MM.1S (cell line): ENCODE results near the gene TAF5.
A peak's percentile ranks its signal among the peaks of the same experiment; 100 is the strongest.

Source experiments
- DNase-seq: peaks from one replicate; pipeline ENCODE4 v3.0.0-alpha.2; 2015
- H2AFZ ChIP-seq: fragments of 300-600 bp; sonication (generic); 2 replicates; pipeline ENCODE4 v1.6.0; 2016; ENCODE audit warnings: antibody characterized with exemption, low read length
- H3F3A ChIP-seq: fragments of 300-600 bp; sonication (generic); 2 replicates; pipeline ENCODE4 v1.6.1; 2016; ENCODE audit warnings: mild to moderate bottlenecking, antibody characterized with exemption, low read length, moderate library complexity, mixed read lengths; ENCODE audit not compliant: insufficient read depth
- H3K27ac ChIP-seq: fragments of 300-600 bp; sonication (generic); 2 replicates; pipeline ENCODE4 v1.5.1; 2016; ENCODE audit warnings: mild to moderate bottlenecking, low read length
- H3K27me3 ChIP-seq: fragments of 300-600 bp; sonication (generic); replicated peaks from 2 replicates; pipeline ENCODE4 v1.6.0; 2016; ENCODE audit warnings: low read length; ENCODE audit not compliant: insufficient read depth
- H3K36me3 ChIP-seq: fragments of 300-600 bp; sonication (generic); replicated peaks from 2 replicates; pipeline ENCODE4 v1.6.1; 2016; ENCODE audit warnings: mild to moderate bottlenecking, low read length, mixed read lengths; ENCODE audit not compliant: insufficient read depth
- H3K4me1 ChIP-seq: fragments of 300-600 bp; sonication (generic); 2 replicates; pipeline ENCODE4 v1.6.1; 2016; ENCODE audit warnings: low read length, mixed read lengths
- H3K4me2 ChIP-seq: fragments of 300-600 bp; sonication (generic); 2 replicates; pipeline ENCODE4 v1.6.0; 2016; ENCODE audit warnings: low read depth, low read length
- H3K4me3 ChIP-seq: fragments of 300-600 bp; sonication (generic); 2 replicates; pipeline ENCODE4 v1.5.1; 2016; ENCODE audit warnings: low read length, mixed read lengths
- H3K79me2 ChIP-seq: fragments of 300-600 bp; sonication (generic); 2 replicates; pipeline ENCODE4 v1.6.1; 2016; ENCODE audit warnings: mixed run types, low read length, mixed read lengths
- H3K9ac ChIP-seq: fragments of 300-600 bp; sonication (generic); 2 replicates; pipeline ENCODE4 v1.6.1; 2016; ENCODE audit warnings: low read length, mixed read lengths
- H3K9me2 ChIP-seq: fragments of 300-600 bp; sonication (generic); replicated peaks from 2 replicates; pipeline ENCODE4 v1.6.1; 2016; ENCODE audit warnings: mild to moderate bottlenecking, low read length, mixed read lengths; ENCODE audit not compliant: insufficient read depth
- H3K9me3 ChIP-seq: fragments of 300-600 bp; sonication (generic); replicated peaks from 2 replicates; pipeline ENCODE4 v1.6.1; 2016; ENCODE audit warnings: mild to moderate bottlenecking, low read length, mixed read lengths; ENCODE audit not compliant: insufficient read depth
- H4K20me1 ChIP-seq: fragments of 300-600 bp; sonication (generic); 2 replicates; pipeline ENCODE4 v1.6.1; 2016; ENCODE audit warnings: mild to moderate bottlenecking, low read length, moderate library complexity, mixed read lengths; ENCODE audit not compliant: insufficient read depth
- CTCF ChIP-seq: fragments of 300-600 bp; sonication (generic); IDR thresholded peaks from 2 replicates; pipeline ENCODE4 v1.5.1; 2016; ENCODE audit warnings: antibody characterized with exemption, low read length, mixed read lengths
- EZH2 ChIP-seq: fragments of 300-600 bp; sonication (generic); optimal IDR thresholded peaks from 2 replicates; pipeline ENCODE3; 2017; ENCODE audit warnings: low read depth, mild to moderate bottlenecking, antibody characterized with exemption, low read length, mixed read lengths
- EZH2phosphoT487 ChIP-seq: fragments of 300-600 bp; sonication (generic); IDR thresholded peaks from 2 replicates; pipeline ENCODE4 v1.6.1; 2018; ENCODE audit warnings: antibody characterized with exemption, low read length

TAF5 gene

GRCh38 chr10:103367379-103367781, 396 bp upstream of the TAF5 start:
- peak; percentile 11 for DNase-seq
- Histone ChIP-seq H3K4me2 (peak overlapping the region; percentile 57), H3K4me3 (peak overlapping the region; percentile 84), H3K79me2 (peaks cover 42% of the 10 kb centered on the region), H3K27ac (peak overlapping the region; percentile 74; the same call in 1 of the 2 replicates), H3K27me3 (no peaks in the 10 kb centered on the region), H3K36me3 (no peaks in the 10 kb centered on the region), H3K4me1 (no peaks in the 10 kb centered on the region), H2AFZ (peak overlapping the region; percentile 75), H4K20me1 (no peaks in the 10 kb centered on the region), H3F3A (peaks cover 4% of the 10 kb centered on the region), H3K9ac (peak overlapping the region; percentile 85; the same call in 1 of the 2 replicates), H3K9me3 (no peaks in the 10 kb centered on the region), H3K9me2 (no peaks in the 10 kb centered on the region)
- TF ChIP-seq CTCF = no peak
- no peak for TF ChIP-seq EZH2phosphoT487
- TF ChIP-seq EZH2 = no peak

GRCh38 chr10:103373544-103373943, 5.8 kb downstream of the TAF5 start:
- Histone ChIP-seq H3K36me3 (peaks cover 3% of the 10 kb centered on the region; the same call in 1 of the 2 replicates), H3K9ac (no peak overlapping the region), H3K4me3 (no peak overlapping the region), H3K4me2 (no peak overlapping the region), H3F3A (peaks cover 4% of the 10 kb centered on the region), H3K27ac (no peak overlapping the region), H3K9me2 (no peaks in the 10 kb centered on the region), H2AFZ (no peak overlapping the region), H3K9me3 (no peaks in the 10 kb centered on the region), H4K20me1 (no peaks in the 10 kb centered on the region), H3K4me1 (no peaks in the 10 kb centered on the region), H3K79me2 (peaks cover 48% of the 10 kb centered on the region), H3K27me3 (no peaks in the 10 kb centered on the region)
- TF ChIP-seq CTCF (no peak), EZH2phosphoT487 (no peak)
- DNase-seq = no peak

- Histone ChIP-seq H3K27ac (no peak overlapping the region), H3K9ac (no peak overlapping the region), H2AFZ (no peak overlapping the region), H3K9me3 (no peaks in the 10 kb centered on the region), H3K79me2 (peaks cover 42% of the 10 kb centered on the region), H3K4me3 (no peak overlapping the region), H4K20me1 (no peaks in the 10 kb centered on the region), H3K36me3 (peaks cover 3% of the 10 kb centered on the region; the same call in 1 of the 2 replicates), H3K4me1 (no peaks in the 10 kb centered on the region), H3F3A (no peaks in the 10 kb centered on the region), H3K4me2 (no peak overlapping the region), H3K27me3 (no peaks in the 10 kb centered on the region), H3K9me2 (no peaks in the 10 kb centered on the region)
- TF ChIP-seq EZH2phosphoT487 (no peak), CTCF (no peak), EZH2 (no peak)
- DNase-seq = no peak
These were observed 6.5 kb downstream of the TAF5 start for GRCh38 chr10:103374263-103374662.
